SK-MEL-5 (cell line): ENCODE data around the gene OR1D5. TPM values are rescaled to one million over a fixed set of nuclear protein-coding genes. Genes with fewer than 3 reads are reported as not detected.

Experiments used
- DNase-seq: peaks from one replicate; pipeline ENCODE4 v3.0.0-alpha.2; 2016; ENCODE audit warnings: low read depth, low spot score
- in situ Hi-C: cut with HindIII; loops from 2 replicates; pipeline ENCODE4 v1.10.0; 2016; ENCODE audit warnings: low sequenced_read_pairs, high pct_unique_total_duplicates, low pct_unique_long_range_greater_than_20kb
- total RNA-seq: library from RNA; depleted of rRNA; stranded (reverse); fragments of >200 nt; shearing (Covaris generic); gene quantifications from 2 replicates; pipeline ENCODE4 v1.2.3, GENCODE V29; 2014; rRNA removed

The OR1D5 gene
- total RNA-seq, 1 experiment from 2014 or later, result not detected

DNA sequence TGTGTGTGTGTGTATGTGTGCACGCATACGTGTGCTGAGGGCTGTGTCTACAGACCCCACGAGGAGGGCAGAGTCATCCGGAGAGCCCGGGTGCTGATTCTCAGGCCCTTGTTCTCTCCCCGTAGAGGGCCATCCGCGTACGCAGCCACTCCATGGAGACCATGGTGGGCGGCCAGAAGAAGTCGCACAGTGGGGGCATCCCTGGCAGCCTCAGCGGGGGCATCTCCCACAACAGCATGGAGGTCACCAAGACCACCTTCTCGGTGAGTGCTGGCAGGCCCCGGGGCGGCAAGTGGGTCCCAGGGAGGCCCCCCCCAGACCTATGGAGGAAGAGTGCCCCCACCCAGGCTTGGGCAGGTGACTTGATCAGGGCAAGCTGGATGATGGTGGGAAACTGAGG, 45.5 kb downstream of the OR1D5 start:
- no peak for DNase-seq
- in situ Hi-C loops, result loop anchor here (25.0 kb wide), 1 partner anchor 156 kb away; no protein-coding TSS in a partner anchor

DNA sequence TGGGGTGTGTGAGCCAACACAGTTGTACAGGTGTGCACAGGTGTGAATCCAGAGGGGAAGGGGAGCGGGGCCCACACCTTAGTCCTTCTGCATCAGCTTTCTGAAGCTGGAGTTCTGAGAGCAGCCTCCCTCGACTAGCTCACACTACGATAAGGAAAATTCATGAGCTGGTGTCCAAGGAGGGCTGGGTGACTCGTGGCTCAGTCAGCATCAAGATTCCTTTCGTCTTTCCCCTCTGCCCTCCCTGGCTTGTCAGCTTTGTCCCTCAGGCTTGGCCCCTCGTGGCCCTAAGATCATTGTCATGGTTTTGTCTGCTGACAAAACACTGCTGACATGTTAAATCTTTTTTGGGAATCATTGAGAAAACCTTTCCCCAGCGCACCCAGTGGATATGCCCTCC, 47.5 kb downstream of the OR1D5 start:
- DNase-seq, result no peak
- in situ Hi-C loops, result loop anchor here (25.0 kb wide), 1 partner anchor 154 kb away; no protein-coding TSS in a partner anchor

DNA sequence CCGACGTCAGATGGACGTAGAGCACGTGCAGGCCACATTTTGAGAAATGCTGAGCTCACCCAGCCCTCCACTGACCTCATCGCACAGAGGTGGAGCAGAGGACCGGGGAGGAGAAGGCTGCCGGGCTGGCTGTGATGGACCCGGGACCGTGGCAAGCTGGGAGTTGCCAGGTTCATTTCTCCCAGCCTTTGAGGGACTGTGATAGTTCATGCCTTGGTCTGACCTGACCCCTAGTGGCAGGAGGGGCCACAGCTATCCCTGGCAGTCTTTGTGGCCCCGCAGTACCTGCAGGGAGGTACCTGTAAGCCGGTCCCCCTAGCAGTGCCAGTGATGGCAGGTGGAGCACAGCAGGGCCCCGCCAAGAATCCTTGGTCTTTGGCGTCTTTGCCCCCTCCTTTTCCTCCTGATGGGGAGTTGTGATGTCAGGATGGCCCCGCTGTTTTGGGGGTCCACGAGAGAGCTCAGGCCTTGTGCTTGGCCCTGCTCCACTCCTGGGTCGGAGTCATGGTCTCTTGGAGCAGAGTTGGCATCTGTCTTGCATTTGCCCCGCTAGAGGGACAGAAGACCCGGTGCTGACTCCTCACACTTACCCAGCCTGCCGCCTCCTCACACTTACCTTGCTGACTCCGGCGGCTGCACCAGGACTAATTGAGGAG, 50.4 kb downstream of the OR1D5 start:
- DNase-seq, result peak; percentile 78
- in situ Hi-C loops, result loop anchor here (25.0 kb wide), 1 partner anchor 151 kb away; no protein-coding TSS in a partner anchor

Other genes with a start within 250 kb of the OR1D5 start
- gene OR1D2, start 40.8 kb upstream of the OR1D5 start, total RNA-seq, result not detected in 2 replicates
- not detected in 2 replicates for gene OR1G1, start 63.9 kb upstream of the OR1D5 start, total RNA-seq
- not detected in 2 replicates for gene OR1A2, start 133.9 kb upstream of the OR1D5 start, total RNA-seq
- not detected in 2 replicates for gene OR1A1, start 144.1 kb upstream of the OR1D5 start, total RNA-seq
- gene OR3A1, start 234.8 kb upstream of the OR1D5 start, total RNA-seq, result not detected in 2 replicates